ENCODE results near the gene FAM13A.
"Not testable (repeated sequence)": the region's sequence is repeated elsewhere in the genome, so short reads cannot be mapped to it uniquely, and the experiment has no call there.

FAM13A gene

DNA sequence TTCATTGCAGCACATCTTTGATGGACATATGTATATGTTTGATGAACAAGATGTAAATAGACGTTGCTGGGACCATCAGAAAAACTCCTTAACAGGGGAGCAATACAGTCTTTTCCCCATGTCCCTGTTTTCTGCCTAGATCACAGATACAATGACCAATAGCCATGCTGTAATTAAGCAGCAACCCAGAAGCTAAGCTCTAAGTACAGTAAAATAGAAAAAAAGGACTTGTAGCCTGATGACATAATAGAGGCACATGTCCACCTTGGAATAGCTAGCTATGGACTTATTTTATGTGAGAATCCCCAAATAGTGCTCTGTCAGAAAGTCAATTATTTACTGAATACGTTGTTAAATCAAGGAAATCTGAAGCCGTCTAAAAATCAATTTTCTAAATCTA lies 14.9 kb downstream of the FAM13A start:
- no peak for DNase-seq (ENCODE audit: low spot score)

DNA sequence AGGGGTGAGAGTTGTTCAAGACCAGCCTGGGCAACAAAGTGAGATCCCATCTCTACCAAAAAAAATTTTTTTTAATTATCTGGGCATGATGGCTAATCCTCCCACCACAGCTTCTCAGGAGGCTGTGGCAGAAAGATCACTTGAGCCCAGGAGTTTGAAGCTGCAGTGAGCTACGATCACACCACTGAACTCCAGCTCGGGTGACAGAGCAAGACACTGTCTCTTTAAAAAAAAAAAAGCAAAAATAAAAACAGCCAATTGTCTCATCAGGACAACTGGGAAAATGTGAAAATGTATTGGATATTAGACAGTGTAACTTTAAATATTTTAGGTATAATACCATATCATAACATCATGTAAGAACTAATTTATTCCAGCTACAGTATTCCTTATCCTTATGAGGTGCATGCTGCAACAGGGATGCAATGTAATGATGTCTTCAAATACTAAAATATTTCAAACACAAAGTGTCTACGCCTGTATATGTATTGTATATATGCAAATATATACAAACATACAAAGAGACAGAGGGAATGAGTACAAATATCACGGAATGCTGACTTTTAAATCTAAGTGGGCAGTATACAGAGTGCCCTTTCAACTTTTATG lies 17.2 kb downstream of the FAM13A start:
- DNase-seq (ENCODE audit: low spot score): no peak

DNA sequence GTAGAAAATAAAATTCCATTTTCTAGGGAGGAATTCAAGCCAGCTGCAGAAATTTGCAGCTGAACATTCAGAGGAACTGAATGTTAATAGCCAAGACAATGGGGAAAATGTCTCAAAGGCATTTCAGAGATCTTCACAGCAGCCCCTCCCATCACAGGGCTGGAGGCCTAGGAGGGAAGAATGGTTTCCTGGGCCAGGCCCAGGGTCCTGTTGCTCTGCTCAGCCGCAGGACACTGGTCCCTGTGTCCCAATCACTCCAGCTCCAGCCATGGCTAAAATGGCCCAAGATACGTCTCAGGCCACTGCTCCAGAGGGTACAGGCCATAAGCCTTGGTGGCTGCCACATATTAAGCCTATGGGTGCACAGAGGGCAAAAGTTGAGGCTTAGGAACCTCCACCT lies 20.4 kb downstream of the FAM13A start:
- no peak for DNase-seq (ENCODE audit: low spot score)

DNA sequence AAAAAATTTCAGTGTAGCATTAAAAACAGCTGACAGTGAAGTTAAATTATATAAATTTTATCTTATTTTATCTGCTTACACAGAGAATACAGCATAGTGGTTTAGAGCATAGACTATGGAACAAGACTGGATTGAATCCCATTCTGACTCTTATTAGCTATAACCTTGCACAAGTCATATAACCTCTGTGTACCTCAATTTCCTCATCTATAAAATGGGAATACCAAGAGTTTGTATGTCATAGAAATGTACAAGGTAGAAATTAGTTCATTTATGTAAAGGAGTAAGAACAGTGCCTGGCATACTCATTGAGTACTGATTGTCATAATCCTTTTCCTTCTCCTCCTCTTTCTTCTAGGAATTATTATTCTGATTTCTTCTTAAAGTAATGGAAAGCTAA lies 25.7 kb downstream of the FAM13A start:
- no peak for DNase-seq (ENCODE audit: low spot score)

DNA sequence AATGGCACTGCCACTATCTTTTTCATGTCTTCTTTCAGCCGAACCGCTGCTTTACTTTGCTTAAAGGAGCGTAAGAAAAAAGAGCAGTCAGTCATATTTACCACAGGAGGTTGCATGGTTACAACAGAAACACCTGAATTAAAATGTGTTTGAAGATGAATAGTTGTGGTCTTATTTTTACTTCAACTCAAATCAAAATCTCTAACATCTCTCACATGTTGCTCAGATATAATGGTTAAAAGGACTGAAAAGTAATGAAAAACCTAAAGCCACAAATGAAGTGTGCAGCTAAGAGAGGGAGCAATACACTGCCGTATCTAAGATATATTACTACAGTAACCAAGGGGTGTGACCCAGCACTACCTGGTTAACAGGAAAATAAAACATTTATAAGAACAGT lies 27.4 kb downstream of the FAM13A start:
- no peak for DNase-seq (ENCODE audit: low spot score)

DNA sequence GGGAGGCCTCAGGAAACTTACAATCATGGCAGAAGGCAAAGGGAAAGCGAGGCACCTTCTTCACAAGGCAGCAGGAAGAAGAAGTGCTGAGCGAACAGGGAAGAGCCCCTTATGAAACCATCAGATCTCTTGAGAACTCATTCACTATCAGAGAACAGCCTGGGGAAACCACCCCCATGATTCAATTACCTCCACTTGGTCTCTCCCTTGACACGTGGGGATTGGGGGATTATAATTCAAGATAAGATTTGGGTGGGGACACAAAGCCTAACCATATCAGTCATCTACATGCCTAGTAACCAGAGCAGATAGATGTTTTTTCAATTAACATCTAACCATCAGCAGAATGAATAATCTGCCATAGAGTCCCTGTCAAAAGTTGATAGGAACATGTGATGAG lies 30.4 kb downstream of the FAM13A start:
- no peak for DNase-seq (ENCODE audit: low spot score)

DNA sequence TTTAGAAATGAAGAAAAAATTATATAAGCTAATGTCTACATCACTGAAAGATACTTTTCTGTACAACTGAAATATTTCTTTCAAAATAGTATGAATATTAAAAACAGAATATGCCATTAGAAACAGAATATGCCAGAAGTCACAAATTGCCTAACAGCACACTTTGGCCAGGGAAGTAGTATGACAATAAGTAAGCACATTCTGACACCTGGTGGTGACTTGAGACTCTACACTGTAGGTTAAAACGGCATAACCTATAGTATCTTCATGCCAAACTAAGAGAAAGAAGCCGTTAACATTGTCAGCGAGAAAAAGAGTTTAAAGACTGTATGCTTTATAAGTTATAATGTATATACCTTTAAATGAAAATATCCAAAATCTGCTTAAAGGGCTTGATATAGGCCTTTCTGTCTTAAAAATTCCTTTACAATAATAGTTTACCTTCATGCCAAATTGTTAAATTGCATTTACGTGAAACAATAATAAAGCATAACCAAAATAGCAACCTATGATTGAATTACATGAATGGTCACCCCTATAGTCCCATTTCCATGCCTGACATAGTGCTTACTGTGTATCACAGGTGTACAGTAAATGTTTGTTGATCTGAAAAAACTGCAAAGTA lies 32.8 kb downstream of the FAM13A start:
- peak; percentile 90 for DNase-seq (ENCODE audit: low spot score)

DNA sequence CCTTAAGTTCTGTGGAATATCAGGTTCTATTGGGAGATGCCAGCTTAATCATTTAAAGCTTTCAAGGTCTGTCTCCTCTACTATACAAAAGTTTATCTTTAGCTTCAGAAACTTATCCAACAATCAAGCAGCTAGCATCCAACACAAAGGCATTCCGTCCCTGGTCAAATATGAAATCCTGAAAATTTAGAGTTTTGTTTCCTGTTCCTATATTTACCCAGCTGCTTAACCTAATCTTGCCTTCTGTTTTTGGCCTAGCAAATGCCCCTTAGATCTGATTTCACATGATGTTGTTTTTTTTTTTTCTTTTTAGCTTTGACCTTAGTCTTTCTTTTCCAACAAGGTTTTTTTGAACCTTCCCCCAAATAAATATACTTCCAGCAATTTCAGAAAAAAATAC lies 33.8 kb downstream of the FAM13A start:
- DNase-seq (ENCODE audit: low spot score): no peak

DNA sequence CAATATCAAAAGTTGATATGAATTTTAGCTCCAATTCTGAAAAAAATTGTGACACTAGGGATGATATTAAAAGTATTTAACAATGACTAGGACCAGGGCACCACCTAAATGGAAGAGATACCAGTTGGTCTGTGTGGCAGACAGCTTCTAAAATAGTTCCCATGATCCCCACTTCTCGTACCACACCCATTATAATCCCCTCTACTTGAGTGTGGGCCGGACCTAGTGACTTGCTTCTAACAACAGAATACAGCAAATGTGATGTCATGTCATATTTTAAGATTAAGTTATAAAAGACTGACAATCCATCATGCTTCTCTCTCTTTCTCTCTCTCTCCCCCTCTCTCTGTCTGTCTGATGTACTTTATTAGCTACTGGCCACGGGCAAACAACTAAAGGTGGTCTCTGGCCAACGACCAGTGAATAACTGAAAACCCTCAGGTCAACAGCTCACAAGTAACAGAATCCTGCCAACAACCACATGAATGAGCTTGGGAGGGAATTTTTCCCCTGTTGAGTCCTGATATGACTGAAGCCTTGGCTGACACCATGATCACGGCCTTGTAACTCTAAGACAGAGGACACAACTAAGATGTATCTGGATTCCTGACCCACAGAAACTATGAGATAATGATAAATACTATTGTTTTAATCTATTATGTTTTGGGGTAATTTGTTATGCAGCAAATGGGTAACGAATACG lies 34.4 kb downstream of the FAM13A start:
- DNase-seq (ENCODE audit: low spot score): no peak

DNA sequence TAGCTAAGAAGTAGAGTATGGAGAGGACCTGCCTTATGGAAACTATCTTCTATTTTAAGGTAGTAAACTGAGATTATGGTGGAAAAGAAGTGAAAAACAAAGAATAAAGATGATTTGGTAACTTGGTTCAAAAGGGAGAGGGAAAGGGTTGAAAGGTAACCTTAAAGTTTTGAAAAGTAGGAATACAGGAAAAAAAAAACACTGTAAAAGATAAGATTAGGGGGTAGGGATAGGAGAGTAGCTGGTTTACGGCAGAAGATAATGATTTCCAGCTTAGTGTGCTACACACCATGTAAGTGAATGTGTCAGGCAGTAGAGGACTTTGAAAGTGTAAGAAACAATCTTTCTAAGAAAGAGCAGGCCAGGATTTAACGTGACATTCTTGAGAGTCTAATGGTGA lies 35.3 kb downstream of the FAM13A start:
- DNase-seq (ENCODE audit: low spot score): peak; percentile 17

DNA sequence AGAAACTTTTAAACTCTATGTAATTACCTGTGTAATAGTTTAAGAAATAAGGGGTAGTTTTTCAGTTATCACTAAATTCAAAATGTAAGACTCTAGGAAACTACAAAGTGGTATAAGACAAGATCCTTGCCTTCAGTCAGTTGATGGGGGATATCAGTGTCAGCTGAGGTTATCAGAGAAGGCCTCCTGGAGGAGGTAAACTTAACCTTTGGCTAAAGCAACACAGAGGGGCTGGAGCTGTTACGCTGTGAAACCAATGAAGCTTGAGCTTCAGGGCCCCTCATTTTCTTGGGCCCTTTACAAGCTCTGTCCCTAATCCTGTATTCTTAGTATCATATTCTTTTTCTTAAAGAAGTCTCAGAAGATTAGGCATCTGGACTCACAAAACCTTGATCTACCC lies 35.9 kb downstream of the FAM13A start:
- peak; percentile 35 for DNase-seq (ENCODE audit: low spot score)

DNA sequence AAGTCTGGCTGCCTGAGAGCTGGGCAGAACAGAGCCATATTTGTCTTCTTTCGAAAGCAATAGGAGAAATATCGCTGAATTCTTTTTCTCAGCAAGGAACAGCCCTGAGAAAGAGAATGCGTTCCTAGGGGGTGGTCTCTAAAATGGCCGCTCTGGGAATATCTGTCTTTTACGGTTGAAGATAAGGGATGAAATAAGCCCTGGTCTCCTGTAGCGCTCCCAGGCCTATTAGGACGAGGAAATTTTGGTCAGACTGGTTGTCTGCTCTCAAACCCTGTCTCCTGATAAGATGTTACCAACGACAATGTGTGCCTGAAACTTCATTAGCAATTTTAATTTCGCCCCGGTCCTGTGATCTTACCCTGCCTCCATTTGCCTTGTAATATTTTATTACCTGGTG lies 42.1 kb downstream of the FAM13A start:
- DNase-seq (ENCODE audit: low spot score): not testable (repeated sequence)

DNA sequence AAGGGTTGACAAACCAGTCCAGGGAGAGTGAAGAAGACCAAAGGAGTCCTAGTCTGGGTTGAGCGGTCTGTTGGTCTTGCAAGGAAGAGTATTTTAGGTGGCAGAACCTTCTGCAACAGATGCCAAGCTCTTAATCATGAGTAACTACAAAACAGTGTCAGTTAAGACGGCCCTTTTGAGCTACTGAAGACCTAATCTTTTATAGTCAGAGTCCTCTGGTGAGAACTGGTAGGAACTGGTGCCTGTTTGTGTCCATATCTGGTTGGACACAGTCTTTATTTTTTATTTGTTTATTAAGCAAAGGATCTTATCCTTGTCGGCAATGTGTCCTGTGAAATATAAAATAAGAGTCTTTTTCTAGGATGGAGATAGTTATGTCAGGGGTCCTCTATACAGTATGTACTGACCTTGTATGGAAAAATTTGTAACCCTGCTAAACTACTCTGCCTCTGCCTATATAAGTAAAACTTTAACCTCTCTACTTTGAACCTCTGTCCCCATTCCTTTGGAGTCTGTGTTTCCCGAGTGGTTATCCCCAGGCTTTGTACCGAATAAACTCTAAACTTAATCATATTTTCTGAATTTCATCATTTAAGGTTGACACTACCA lies 47.1 kb downstream of the FAM13A start:
- DNase-seq (ENCODE audit: low spot score): peak; percentile 65

DNA sequence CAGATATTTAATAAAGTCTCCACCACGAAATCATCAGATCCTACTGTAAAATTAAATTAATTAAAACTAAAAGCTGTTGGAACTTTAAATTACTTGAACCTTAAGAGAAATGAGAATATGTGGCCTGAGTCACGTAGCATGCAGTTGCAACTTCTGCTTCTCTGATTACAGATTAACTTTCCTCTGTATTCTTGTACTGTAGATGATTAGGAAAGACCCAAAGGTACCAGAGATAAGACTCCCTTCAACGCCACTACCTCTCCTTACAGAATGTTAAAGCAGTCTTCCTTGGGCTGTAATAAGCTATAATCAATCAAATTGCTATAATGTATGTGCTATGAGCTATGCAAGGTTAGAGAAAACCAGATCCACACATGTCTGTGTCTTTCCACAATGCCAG lies 47.9 kb downstream of the FAM13A start:
- DNase-seq (ENCODE audit: low spot score): peak; percentile 46

DNA sequence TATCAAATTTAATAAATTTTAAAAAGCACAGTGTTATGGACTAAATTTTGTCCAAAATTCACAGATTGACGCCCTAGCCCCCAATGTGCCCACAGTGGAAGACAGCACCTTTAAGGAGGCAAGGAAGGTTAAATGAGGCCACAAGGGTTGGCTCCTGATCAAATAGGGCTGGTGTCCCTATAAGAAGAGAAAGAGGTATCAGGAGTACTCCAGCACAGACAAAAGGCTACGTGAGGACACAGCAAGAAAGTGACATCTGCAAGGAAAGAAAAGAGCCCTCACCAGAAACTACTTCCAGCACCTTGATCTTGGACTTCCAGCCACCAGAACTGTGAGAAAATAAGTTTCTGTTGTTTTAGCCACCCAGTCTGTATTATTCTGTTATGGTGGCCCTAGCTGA lies 48.8 kb downstream of the FAM13A start:
- peak; percentile 51 for DNase-seq (ENCODE audit: low spot score)

DNA sequence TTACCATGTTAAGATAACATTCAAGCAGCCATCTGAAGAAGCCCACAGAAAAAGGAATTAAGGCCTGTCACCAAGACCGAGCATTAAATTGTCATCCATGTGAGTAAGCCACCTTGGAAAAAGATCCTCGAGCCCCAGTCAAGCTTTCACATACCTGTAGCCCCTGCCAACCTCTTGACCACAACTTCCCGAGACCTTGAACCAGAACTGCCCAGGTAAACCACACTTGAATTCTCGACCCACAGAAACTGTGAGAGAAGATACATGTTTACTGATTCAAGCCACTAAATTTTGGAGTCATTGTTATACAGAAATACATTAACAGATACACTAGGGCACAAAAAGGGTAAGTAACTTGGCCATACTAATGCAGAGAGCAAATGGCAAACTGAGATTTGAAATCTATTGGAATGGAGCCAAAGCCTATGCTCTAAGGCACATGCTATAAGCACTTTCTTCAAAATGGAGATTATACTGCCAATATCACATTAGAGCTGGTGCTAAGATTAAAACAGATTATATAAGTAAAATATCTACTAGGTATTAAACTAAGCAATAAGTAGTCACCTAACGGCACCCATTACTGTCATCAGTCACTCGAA lies 49.5 kb downstream of the FAM13A start:
- peak; percentile 58 for DNase-seq (ENCODE audit: low spot score)

DNA sequence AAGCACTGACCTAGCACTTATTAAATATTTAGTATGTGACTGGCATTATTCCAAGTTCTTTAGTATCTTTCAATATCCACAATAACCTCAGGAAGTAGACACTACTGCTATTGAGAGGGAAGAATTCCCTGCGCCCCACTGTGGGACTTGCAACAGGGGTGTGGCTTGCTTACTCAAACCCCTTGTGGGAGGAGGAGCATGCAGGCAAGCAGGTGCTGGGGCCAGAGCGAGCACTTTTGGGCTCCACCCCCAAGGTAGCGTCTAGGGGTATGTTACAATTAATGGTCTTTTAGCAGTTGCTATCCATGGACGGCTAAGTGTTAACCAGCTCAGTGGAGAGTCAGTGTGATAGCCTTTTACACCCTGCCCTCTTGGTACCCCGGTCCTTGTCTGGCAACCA lies 50.7 kb downstream of the FAM13A start:
- no peak for DNase-seq (ENCODE audit: low spot score)

DNA sequence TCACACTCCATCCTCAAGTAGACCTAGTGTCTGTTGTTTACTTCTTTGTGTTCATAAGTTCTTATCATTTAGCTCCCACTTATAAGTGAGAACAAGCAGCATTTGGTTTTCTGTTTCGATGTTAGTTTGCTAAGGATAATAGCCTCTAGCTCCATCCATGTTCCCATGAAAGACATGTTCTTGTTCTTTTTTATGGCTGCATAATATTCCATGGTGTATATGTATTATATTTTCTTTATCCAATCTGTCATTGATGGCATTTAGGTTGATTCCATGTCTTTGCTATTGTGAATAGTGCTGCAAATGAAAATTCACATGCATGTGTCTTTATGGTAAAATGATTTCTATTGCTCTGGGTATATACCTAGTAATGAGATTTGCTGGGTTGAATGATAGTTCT lies 51.9 kb downstream of the FAM13A start:
- DNase-seq (ENCODE audit: low spot score): not testable (repeated sequence)

DNA sequence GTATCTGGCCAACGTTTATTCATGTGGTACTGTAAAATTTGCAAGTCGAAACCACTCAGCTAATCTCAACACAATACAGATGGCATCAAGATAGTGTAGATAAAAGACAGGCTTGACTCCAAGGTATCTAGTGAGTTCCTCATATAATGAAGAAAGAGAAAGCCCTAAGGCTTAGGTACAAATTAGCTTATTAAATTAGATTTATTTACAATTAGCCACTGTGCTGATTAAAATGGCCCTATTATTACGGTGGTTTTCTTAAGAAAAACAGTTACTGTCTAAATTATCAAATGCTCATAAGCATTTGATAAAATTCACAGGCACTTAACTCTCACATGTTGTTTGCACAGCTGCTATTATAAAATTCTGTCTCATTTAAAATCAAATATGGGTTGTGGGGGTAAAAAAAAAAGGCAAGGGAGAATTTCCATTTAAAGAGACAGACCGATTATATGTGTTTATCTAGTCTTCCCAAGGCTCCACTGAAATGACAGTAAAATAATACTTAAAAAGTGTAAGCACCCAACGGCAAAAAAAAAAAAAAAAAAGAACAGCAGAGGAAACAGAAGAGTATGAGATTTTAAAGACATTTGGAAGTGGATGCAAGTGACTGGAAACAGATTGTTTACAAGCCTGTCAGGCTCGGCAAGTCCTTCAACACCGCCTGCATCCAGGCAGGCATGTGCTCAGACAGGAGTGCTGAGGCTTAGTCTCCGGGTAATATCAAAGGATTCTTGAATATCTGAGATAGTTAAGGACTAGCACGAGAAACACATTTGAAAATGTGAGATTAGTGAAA lies 55.1 kb downstream of the FAM13A start:
- DNase-seq (ENCODE audit: low spot score): no peak

DNA sequence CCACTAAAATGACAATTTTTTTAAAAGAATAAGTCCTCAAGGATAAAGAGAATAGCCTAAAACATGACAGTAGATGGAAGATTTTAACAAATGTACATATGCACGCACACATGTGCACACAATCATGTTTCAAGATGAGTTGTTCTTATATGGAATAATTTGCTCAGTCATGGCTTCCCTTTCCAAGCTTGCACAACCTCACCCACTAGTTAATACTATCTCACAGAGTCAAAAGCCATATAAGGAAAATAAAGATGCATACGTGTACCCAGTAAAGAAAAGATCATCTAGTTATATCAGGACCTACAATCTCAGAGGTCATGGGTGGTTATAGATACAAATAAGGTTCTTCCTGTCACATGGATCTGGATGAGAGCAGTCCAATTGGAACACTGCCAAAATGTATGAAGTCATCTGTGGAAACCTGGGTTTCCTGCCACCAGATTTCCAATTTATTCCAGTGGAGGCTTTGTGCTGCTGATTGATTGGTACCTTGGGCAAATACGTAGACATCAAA lies 56.1 kb downstream of the FAM13A start:
- peak; percentile 71 for DNase-seq (ENCODE audit: low spot score)

DNA sequence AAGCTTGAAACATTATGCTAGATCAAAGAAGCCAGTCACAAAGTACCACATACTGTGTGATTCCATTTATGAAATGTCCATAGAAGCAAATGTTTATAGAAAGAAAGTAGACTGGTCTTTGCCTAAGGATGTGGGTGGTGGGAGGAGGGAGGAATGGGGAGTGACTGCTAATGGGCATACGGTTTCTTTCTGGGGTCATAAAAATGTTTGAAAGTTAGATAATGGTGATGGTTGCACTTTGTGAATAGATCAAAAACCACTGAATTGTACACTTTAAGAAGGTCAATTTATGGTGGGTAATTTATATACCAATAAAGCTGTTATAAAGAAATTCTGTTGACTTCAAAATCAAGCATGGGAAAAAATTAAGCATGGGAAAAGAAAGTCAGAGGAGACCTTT lies 56.6 kb downstream of the FAM13A start:
- DNase-seq (ENCODE audit: low spot score): no peak
